HG03460 (cell line): ENCODE measurements around the gene FAM3B.
"Not testable (repeated sequence)": the region's sequence is repeated elsewhere in the genome, so short reads cannot be mapped to it uniquely, and the experiment has no call there.

ENCODE experiments used
- ATAC-seq: cut with Tn5 transposase; IDR thresholded peaks from one replicate; pipeline ENCODE4 v1.9.1; 2021; ENCODE audit not compliant: unreplicated experiment

Gene FAM3B

GRCh38 chr21:41316200-41317062, at the start of gene FAM3B:
TSS of gene FAM3B (plus strand) at chr21:41316801. CDS start at chr21:41316880, 79 bp downstream.
- ATAC-seq = no peak

DNA sequence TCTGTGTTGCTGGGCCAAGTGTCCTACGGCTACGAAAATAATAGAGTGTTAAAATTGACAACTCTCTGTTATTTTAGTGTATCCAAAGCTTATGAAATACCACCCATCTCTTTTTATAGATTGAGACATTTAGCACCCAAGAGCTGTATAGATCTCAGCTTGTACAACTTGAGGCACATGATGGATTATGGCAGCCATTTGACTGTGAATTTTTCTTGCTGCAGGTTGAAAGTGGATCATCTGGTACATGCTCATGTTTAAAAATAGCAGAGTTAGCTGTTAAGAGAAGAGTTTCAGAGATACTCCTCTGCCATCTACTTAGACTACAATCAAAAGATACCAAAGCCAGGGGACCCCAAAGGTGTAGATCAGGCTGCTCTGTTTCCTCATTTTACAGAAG, 49.3 kb upstream of the FAM3B start:
- ATAC-seq = no peak

DNA sequence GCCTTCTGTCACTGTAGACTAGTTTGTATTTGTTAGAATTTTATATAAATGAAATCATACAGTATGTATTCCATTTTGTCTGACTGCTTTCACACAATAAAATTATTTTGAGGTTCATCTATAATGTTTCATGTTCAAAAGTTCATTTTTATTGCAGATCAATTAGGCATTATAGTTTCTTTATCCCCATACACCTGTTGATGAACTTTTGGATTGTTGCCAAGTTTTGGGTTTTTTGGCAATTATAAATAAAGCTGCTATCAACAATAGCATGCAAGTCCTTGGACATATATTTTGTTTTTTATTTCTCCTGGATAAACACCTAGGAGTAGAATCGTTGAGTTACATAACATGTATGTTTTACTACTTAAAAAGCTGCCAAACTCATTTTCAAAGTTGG, 47.1 kb upstream of the FAM3B start:
- ATAC-seq = no peak

DNA sequence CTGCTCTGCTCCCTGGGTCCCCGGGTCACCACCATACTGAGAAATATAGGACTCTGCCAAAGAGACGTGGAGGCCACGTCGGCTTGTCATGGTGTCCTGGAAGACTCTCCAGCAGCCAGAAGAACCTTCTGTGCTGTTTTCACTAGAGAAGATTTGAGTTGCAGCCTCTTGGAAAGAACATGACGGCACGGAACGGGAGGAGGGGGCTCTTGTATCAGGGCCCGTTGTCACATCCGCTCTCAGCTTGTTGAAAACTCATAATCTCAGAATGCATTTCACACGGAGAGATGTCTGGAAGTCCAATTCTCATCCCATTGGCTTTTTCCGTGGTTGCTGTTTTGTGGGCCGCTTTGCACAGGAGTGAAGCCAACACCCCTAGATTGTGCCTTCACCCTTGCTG, 39.4 kb upstream of the FAM3B start:
- ATAC-seq = no peak

DNA sequence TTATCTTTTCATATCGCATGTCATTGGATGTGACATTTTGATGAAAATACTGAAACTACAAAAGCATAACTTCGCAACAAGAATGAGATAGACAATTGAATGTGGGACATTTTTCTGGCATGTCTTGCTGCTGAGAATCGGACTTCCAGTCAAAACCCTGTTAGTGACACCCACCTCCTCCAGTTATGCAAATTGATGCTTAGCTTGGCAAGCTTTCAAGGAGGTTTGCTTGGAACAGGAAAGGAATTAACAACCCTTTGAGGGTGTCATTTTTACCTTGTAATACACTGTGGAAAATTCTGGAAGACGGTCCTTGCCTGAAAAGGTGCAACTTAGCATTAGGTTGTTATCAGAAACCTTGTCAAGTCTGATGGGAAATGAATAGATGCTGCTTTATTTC, 38.8 kb upstream of the FAM3B start:
- ATAC-seq = no peak

DNA sequence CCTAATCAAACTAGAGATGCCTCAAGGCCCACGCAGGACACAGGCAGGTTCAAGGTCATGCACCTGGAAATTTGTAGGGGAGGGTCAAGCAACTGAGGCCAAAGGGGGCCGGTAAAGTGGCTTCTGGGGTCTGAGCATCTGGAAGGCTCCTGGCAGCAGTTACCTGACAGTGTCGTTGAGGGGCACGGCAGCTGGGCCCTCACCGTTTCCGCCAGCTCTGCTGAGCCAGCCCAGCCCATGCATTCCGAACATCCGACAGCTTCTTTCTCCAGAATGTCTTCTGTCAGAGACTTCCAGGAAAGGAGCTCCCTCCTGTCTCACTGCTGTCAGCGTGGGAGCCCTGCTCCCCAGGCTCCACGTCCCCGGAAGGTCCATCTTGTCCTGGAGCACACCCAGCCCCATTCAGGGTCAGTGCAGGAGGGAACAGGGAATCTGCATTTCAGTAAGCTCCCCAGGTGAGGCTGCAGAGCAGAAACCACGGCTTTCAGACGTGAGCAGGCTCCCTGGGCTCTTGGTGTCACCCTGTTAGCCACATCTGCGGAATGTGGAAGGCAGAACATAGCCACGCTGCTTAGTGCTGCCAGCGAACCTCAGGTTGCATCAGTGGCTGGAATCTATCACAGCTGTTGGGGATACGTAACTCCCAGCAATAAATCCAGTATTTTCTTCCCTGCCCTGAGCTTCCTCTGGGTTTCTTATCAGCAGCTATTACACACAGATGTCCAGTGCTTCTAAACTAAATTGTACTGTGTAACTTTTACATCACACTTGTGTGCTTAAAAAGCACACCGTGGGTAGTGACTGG, 36.3 kb upstream of the FAM3B start:
- no peak for ATAC-seq

- ATAC-seq = no peak
These were observed 34.2 kb upstream of the FAM3B start for GRCh38 chr21:41282412-41282811.

DNA sequence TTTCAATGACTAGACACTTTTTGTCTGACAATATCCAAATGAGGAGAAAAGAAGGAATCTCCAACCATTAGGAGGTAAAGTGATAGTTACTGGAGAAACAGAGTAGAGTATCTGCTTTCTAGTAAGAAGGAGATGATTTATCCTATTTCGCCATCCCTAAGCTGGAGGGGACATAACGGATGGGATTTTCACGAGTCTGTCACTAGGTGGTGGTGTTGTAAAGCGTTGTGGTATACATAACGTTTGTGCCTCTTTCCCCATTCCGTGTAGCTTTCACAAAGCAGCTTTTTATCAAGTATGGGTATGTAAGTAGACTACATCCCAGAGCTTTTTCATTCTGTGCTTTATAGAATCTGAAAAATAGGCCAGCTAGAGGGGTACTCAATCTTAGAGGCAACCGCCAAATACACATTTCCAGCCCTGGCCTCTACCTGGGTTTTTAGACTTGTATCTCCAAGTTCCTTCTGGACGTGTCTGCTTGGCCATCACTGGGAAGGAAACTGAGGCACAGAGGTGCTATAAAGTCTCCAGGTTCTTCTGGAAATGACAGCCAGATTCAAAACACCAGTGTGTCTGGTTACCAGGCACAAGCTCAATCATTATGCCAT, 33.3 kb upstream of the FAM3B start:
- no peak for ATAC-seq

GRCh38 chr21:41289431-41289830, 27.2 kb upstream of the FAM3B start:
- no peak for ATAC-seq

- no peak for ATAC-seq
These were observed 26.3 kb upstream of the FAM3B start for GRCh38 chr21:41290106-41290799.

- ATAC-seq = no peak
These were observed 21.9 kb upstream of the FAM3B start for GRCh38 chr21:41294548-41295231.

- no peak for ATAC-seq
These were observed 20.8 kb upstream of the FAM3B start for GRCh38 chr21:41295721-41296254.

- no peak for ATAC-seq
These were observed 13.6 kb upstream of the FAM3B start for GRCh38 chr21:41302976-41303375.

GRCh38 chr21:41304068-41304720, 12.4 kb upstream of the FAM3B start:
- no peak for ATAC-seq

DNA sequence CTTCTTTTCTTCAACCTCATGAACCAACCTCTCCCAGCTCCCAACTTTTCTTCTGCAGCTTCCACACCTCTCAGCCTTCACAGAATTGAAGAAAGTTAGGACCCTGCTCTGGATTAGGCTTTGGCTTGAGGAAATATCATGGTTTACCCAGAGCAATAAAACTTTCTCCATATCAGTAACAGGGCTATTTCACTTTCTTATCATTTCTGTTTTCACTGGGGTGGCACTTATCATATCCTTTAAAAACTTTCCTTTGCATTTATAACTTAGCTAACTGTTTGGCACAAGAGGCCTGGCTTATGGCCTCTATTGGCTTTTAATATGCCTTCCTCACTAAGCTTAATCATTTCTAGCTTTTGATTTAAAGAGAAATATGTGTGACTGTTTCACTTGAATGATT, 9.4 kb upstream of the FAM3B start:
- no peak for ATAC-seq

DNA sequence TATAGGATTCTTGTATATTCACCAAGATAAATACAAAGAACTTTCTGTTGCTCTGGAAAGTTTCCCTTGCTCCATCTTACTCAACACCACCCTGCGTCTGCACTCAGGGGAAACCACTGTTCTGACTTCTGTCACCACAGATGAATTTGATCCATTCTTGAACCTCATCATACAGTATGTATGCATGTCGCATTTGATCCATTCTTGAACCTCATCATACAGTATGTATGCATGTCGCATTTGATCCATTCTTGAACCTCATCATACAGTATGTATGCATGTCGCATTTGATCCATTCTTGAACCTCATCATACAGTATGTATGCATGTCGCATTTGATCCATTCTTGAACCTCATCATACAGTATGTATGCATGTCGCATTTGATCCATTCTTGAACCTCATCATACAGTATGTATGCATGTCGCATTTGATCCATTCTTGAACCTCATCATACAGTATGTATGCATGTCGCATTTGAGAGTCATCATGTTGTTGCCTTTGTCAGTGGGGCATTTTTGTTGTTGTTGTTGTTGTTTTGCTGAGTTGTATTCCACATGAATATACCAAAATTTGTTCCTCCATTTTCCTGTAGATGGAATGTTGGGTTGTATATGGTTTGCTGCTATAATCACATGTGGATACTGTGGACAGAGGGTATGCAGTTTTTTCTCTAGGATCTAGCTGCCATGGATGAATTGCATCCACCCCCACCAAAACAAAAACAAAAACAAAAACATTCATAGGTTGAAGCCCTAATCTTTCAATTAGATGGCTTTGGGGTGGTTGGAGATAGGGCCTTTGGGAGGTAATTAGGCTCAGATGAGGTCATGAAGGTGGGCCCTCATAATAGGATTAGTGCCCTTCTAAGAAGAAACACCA, 3.1 kb upstream of the FAM3B start:
- not testable (repeated sequence) for ATAC-seq

DNA sequence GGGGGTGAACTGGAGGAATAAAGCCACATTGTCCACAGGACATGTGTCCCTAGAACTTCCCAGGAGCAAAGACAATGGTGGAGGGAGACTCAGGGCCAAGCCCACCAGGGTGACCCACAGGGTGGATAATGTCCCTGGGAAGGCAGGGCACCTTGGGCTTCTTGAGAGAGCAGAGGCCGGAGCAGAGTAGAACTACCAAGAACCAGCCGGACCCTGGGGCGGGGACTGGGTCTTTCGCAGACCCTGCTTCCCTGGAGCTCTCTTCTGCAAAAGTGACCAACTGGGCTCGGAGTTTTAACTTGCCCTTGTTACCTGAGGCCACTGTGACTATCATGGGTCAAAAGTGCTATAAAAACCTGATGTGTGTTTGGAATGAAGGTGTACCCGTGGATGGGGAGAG, 875 bp upstream of the FAM3B start:
- ATAC-seq = no peak

GRCh38 chr21:41317063-41317392, 427 bp downstream of the FAM3B start:
- ATAC-seq = no peak

GRCh38 chr21:41317458-41317857, 857 bp downstream of the FAM3B start:
- ATAC-seq = no peak
